ENCODE data around the gene PSAP. TPM values are rescaled to one million over a fixed set of nuclear protein-coding genes. Genes with fewer than 3 reads are reported as not detected.

PSAP gene
- total RNA-seq, 1 experiment from 2014 or later: 329 TPM

DNA sequence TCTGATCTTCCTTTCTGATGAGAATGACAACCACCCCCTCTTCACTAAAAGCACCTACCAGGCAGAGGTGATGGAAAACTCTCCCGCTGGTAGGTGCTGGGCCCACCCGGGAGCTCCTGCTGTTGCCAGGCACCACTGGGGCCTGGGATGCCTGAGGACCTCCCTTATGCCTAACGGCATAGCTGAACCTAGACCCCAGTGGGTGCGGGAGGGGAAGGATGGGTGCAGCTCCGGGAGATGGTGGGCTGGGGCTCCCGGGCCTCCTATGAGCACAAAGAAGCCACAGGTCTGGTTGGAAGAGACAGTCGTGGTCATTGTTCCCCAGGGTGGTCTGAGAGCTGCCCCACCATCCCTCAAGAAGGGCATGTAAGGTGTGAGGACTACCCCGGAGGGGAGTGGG is 62.1 kb downstream of the PSAP start:
- DNase-seq (ENCODE audit: low read depth): no peak

DNA sequence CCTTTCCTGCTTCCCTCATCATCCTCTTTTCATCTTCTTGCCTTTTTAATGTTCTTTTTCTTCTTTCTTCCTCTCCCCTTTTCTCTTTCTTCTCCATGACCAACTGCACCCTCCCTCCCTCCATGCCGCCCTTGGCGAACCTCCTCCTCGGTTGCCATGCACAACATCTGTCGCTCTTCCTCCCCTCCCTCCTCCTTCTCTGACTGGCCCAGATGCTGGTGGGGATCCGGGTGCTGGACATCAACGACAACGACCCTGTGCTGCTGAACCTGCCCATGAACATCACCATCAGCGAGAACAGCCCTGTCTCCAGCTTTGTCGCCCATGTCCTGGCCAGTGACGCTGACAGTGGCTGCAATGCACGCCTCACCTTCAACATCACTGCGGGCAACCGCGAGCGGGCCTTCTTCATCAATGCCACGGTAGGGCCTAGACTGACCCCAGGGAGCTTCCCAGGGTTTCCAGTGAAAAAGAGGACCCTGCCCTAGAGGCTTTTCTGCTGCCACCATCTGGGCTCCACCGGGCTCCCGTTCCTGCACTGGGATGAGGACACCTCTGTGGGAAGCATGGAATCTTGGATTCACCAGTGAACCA is 66.3 kb downstream of the PSAP start:
- no peak for DNase-seq (ENCODE audit: low read depth)

- DNase-seq (ENCODE audit: low read depth): no peak
Observed at GRCh38 chr10:71783917-71784678, 67.0 kb downstream of the PSAP start.

DNA sequence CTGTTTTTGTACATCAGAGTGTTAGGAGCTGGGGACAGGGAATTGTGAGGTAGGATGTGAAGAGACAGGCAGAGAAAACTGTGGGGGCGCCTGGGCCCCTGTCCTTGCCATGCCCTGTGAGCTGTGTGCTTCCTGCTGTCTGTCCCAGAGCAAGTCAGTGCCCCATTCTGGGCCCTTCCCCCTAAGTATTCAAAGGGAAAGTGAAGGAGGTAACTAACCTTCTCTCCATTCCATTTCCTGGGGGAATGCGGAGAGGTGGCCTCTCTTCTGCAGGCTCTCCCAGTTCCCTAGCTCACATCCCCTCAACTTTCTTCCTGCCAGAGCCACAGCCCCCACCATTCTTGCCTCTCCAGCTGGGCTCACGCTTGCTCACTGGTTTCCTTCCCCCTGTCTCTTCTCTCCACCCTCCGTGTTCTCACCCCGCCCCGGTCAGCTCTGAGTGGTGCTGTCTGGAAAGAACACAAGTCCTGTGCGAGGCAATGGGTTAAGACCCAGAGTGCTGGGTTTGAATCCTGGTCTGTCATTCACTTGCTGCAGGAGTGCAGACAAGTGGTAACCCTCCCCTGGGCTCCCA is 68.0 kb downstream of the PSAP start:
- no peak for DNase-seq (ENCODE audit: low read depth)

GRCh38 chr10:71782221-71782916 is 68.7 kb downstream of the PSAP start:
- DNase-seq (ENCODE audit: low read depth): no peak

GRCh38 chr10:71780719-71781118 is 70.3 kb downstream of the PSAP start:
- DNase-seq (ENCODE audit: low read depth): no peak

DNA sequence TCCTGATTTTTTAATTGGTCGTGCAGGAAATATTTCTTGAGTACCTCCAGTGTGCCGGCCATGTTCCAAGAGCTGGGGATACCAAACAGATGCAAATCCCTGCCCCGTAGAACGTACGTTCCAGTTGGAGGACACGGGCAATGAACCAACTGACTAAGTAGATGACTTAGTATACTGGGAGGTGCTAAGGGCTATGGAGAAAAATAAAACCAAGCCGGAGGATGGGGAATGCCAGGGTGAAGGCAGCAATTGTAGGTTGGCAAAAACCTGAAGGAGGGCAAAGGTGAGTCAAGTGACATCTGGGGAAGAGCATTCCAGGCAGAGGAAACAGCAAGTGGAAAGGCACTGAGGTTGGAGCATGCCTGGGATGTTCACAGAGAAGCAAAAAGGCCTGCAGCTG is 70.9 kb downstream of the PSAP start:
- DNase-seq (ENCODE audit: low read depth): no peak

GRCh38 chr10:71779641-71780040 is 71.4 kb downstream of the PSAP start:
- DNase-seq (ENCODE audit: low read depth): no peak

DNA sequence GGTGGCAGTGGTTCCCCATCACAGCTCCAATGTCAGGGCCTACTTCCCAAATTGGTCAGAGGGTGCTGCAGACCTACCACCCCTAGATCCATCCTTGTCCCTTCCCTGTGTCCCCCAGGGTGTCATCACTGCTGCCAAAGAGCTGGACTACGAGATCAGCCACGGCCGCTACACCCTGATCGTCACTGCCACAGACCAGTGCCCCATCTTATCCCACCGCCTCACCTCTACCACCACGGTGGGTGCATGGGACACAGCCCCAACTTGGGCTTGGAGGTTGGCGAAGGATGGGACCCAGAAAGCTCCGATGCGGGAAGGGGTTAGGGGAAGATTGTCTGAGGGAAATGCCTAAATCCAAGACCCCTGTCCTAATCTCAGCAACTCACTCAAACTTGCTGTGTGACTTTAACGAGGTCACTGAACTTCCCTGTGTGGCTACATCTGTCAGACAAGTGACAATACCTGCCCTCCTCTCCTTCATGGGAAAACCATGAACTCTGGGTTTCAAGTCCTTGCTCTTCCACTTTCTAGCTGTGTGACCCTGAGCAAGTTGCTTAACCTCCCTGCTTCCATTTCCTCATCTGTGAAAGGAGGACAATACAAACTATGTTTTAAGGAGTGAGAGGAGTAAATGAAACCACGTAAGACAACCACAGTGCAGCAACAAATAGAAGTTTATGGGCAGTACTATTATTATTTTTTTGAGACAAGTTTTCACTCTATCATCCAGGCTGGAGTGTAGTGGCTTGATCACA is 72.8 kb downstream of the PSAP start:
- DNase-seq (ENCODE audit: low read depth): no peak

DNA sequence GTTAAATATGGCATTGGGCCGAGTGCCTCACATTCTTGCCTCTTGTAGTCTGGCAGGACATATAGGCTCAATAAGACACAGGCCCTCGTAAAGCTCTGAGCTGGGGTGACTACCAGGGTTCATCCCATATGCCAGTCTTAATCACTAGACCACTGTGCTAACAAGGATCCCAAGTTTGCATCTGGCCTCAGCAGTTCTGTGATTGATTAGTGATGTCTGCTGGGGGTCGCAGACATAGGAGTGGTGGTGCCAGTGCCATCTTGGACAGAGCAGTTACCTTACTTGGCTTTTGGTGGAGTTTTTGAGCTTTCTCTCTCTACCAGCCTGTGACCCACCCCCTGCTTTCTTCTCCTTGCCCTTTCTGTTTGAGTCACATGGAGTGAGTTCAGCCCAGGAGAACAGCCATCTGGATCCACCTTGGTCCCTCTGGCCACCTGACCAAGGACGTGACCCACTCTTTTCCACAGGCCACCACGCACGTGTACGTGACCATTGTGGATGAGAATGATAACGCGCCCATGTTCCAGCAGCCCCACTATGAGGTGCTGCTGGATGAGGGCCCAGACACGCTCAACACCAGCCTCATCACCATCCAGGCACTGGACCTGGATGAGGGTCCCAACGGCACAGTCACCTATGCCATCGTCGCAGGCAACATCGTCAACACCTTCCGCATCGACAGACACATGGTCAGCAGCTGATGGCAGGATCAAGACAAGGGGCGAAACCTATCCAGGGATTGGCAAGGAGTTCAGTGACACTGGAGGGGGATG is 73.7 kb downstream of the PSAP start:
- no peak for DNase-seq (ENCODE audit: low read depth)

DNA sequence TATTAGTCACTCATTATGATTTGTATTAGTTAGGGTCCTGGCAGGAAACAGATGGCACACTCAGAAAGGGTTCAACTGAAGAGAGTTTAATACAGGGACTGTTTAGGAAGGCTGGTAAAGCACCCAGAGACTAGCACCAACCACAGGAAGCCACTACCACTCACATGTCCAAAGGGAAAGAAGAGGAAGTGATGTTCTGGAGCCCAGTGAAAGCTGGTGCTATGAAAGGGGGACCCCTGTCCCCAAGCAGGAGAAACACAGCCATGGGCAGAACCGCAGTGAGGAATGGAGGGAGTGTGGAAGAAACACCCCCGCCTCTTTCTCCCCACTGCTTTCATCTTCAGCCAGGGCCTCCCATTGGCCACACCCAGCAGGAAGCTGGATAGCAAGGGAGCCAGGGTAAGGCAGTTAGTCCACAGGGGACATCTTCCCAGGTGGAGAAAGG is 74.5 kb downstream of the PSAP start:
- DNase-seq (ENCODE audit: low read depth): no peak

GRCh38 chr10:71774916-71775702 is 75.9 kb downstream of the PSAP start:
- no peak for DNase-seq (ENCODE audit: low read depth)

DNA sequence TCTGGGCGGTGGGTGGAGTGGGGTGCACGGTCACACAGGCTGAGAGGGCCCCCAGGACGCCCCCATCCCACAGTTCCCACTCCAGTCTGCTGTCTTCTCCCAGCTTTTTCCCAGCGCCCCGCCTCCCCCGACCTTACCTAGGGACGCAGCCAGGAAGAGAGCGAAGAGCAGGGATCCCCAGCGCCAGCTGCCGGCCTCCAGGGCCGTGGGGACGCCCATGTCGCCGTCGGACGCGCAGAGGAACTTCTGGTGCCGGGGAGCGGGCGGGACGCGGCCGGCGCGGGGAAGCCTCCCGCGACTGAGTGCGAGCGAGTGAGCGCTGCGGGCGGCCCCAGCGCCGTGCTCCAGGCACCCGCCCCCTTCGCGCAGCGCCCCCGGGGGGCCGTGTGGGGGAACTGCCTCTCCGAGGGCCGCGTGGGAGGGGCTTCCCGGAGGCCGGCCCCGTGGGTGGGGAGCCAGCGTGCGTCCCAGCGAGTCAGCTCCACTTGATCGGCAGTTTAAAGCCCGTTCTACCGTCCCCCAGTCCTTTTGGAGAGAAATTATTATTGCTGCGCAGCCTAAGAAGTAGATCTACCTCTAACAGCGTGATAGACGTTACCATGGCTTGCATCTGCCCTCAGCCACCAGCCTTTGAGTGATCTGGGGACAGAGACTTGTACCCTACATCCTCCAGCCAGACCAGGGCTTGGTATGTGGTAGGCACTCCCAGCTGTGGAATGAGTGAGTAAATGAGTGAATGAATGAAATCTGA is 77.7 kb downstream of the PSAP start, which contains the start of gene VSIR:
Gene VSIR (minus strand): TSS at position 300 of the 751 bp plus-strand sequence. CDS start 81 bp downstream, at position 219.
- peak; percentile 61 for DNase-seq (ENCODE audit: low read depth)

DNA sequence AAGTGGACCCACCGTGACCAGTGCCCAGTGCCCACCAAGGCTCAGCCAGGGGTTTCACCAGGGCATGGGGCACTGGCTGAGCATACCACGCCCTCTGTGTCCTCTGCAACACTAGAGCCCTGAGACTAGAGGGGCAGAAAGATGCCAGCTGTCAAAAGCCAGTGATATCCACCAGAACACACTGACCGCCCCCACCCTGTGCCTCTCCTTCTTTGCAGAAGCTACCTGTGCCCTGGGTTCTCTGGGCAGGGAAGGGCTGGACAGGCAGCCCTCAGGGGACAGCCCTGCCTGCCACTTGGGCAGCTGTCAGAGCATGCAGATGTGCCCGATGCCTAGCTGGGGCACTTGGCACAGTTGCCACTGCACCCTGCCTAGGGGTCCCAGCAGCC is 78.2 kb downstream of the PSAP start:
- no peak for DNase-seq (ENCODE audit: low read depth)

DNA sequence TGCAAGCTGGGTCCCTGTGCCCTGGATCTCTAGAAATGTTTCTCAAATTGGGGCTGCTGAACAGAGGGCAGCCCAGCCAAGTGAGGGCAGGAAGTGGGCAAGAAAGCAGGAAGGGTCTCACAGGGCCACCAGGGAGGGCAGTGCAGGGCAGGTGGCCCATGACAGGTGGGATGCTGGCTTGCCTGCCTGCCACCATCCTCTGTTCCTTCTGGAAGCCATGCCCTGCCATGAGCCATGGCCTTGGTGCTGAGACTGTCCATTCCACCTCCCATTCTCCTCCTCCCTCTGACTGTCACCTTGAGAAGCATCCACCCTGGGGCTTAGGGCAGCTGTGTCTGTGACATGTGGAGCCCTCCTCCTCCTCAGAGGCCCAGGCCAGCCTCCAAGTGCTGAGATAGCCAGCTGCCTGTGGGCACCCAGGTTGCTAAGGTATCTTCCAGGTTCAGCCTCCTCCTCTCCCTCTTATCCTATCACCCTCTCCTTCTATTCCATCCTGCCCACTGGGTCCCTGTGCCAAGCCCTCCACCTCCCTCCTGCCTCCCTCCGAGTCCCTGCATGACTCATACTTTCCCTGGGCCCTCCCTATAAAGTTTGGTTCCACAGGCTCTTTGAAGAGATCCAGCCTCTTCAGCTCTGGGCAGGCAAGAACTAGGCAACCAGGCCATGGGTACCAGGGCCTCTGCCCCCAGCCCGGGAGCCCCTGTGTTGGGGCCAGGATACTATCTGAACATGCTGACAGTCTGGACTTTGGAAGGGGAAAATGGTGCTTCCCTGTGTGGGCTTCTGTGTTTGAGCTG is 79.0 kb downstream of the PSAP start:
- peak; percentile 35 for DNase-seq (ENCODE audit: low read depth)

- no peak for DNase-seq (ENCODE audit: low read depth)
Observed at GRCh38 chr10:71771204-71771603, 79.8 kb downstream of the PSAP start.

GRCh38 chr10:71770789-71771188 is 80.3 kb downstream of the PSAP start:
- no peak for DNase-seq (ENCODE audit: low read depth)

DNA sequence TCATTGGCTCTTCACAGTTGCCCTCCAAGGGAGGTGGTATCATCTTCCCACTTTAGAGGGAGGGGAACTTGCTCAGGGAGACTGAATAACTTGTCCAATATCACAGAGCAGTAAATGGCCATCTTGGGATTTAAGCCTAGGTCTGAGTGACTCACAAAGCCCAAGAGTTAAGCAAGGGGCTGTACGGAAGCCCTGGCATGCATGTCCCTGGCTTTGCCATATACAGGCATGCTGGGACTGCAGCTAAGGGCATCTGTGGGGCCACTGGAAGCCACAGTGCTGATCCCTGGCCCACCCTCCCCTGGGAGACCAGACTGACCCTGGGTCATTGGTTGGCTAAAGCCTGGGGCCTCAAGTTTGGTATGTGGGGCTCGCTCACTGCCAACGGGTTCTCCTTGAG is 80.8 kb downstream of the PSAP start:
- DNase-seq (ENCODE audit: low read depth): no peak
